Activated CD4-positive, alpha-beta memory T cell treated with anti-CD3 and anti-CD28 coated beads, Interleukin-2, amount 10 ng/mL, durations not matched to agents 7 days and 5 days (primary cell): ENCODE results near the gene SLC8A1. TPM values are rescaled to one million over a fixed set of nuclear protein-coding genes. Genes with fewer than 3 reads are reported as not detected.

Experiments
- CTCF ChIA-PET: fragments of 350-600 bp; sonication (Branson Sonifier 250); formaldehyde crosslinking; loops from one replicate; lab custom pipeline; 2021; ENCODE audit warnings: antibody characterized with exemption, inconsistent platforms; lab: Charles Lee
- POLR2A ChIA-PET: fragments of 350-600 bp; sonication (Branson Sonifier 250); formaldehyde crosslinking; loops from one replicate; lab custom pipeline; 2021; ENCODE audit warnings: antibody characterized with exemption; lab: Charles Lee
- DNase-seq: peaks from one replicate; pipeline ENCODE4 v3.0.0-alpha.2; 2020
- H3K27ac Mint-ChIP-seq: one replicate; pipeline ENCODE4 v1.8.0; 2021; ENCODE audit warnings: mild to moderate bottlenecking, mixed read lengths
- H3K27me3 Mint-ChIP-seq: one replicate; pipeline ENCODE4 v1.8.0; 2021; ENCODE audit warnings: mixed read lengths
- H3K36me3 Mint-ChIP-seq: one replicate; pipeline ENCODE4 v1.8.0; 2021; ENCODE audit warnings: low read depth, mixed read lengths
- H3K4me1 Mint-ChIP-seq: one replicate; pipeline ENCODE4 v1.8.0; 2021; ENCODE audit warnings: mixed read lengths
- H3K4me3 Mint-ChIP-seq: one replicate; pipeline ENCODE4 v1.8.0; 2021; ENCODE audit warnings: mild to moderate bottlenecking, mixed read lengths
- H3K9me3 Mint-ChIP-seq: one replicate; pipeline ENCODE4 v1.8.0; 2021; ENCODE audit warnings: mixed read lengths
- total RNA-seq, 2 experiments: library from RNA; stranded (reverse); gene quantifications; one replicate each; pipeline ENCODE4 v1.2.3, GENCODE V29; 2021

Gene SLC8A1
- total RNA-seq, 2 experiments from 2014 or later, result 0.25 to 0.45 TPM

GRCh38 chr2:40363631-40364030 lies 88.3 kb downstream of the SLC8A1 start:
- Mint-ChIP-seq H3K27ac (no peak overlapping the region), H3K4me3 (no peak overlapping the region), H3K9me3 (peaks cover 2% of the 10 kb centered on the region), H3K36me3 (no peaks in the 10 kb centered on the region), H3K4me1 (no peaks in the 10 kb centered on the region), H3K27me3 (no peaks in the 10 kb centered on the region)
- ChIA-PET CTCF (no interaction called here), POLR2A (no interaction called here)
- DNase-seq, result no peak

DNA sequence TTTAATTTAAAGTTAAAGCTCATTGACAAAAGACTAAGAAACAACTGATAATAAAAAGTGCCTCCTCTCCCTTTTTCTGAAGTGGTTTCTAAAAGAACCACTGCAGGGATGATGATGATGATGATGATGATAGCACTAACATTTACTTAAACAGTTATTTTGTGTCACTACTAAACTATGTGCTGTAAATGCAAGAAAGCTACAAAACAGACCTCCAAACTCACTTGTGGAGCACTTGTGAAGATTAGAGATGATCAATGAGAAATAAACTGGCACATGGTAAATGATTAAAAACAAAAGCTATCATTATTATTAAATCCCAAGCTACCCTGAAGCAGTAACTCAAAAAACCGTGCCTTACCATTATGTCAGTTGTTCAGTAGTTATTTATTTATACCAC lies 88.7 kb downstream of the SLC8A1 start:
- Mint-ChIP-seq H3K27me3 (no peaks in the 10 kb centered on the region), H3K4me3 (no peak overlapping the region), H3K36me3 (no peaks in the 10 kb centered on the region), H3K27ac (no peak overlapping the region), H3K4me1 (no peaks in the 10 kb centered on the region), H3K9me3 (peaks cover 2% of the 10 kb centered on the region)
- DNase-seq, result no peak
- ChIA-PET POLR2A (no interaction called here), CTCF (no interaction called here)

DNA sequence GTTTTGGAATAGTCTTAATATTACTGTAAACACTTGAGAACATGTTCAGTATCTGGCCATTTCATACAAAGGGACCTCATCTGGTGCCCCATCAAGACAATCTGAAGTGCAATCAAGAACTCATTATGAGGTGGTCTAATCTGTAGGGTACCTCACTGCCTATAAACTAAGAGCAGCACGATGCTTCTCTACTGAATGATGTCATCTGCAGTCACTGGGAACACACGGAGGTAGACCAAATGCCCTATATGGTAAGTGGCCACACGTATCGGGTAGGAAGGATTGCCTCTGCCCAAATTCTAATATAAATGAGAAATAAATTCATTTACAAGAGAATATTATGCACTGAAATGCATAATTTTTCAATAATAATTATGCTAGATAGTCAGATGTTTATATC lies 90.4 kb downstream of the SLC8A1 start:
- no peak for DNase-seq
- Mint-ChIP-seq H3K4me3 (no peak overlapping the region), H3K36me3 (no peaks in the 10 kb centered on the region), H3K27ac (no peak overlapping the region), H3K9me3 (peaks cover 2% of the 10 kb centered on the region), H3K4me1 (no peaks in the 10 kb centered on the region), H3K27me3 (no peaks in the 10 kb centered on the region)
- ChIA-PET CTCF (no interaction called here), POLR2A (no interaction called here)

- DNase-seq, result no peak
- POLR2A ChIA-PET, result no interaction called here
- H3K27ac Mint-ChIP-seq, result no peak overlapping the region
- H3K36me3 Mint-ChIP-seq, result no peaks in the 10 kb centered on the region
- CTCF ChIA-PET, result no interaction called here
- H3K27me3 Mint-ChIP-seq, result no peaks in the 10 kb centered on the region
- H3K4me3 Mint-ChIP-seq, result no peak overlapping the region
- no peaks in the 10 kb centered on the region for H3K4me1 Mint-ChIP-seq
- peaks cover 2% of the 10 kb centered on the region for H3K9me3 Mint-ChIP-seq
These were observed 91.2 kb downstream of the SLC8A1 start for GRCh38 chr2:40360652-40361051.

- peaks cover 2% of the 10 kb centered on the region for H3K9me3 Mint-ChIP-seq
- POLR2A ChIA-PET, result no interaction called here
- CTCF ChIA-PET, result no interaction called here
- DNase-seq, result no peak
- H3K27me3 Mint-ChIP-seq, result no peaks in the 10 kb centered on the region
- H3K4me1 Mint-ChIP-seq, result no peaks in the 10 kb centered on the region
- H3K36me3 Mint-ChIP-seq, result no peaks in the 10 kb centered on the region
- no peak overlapping the region for H3K4me3 Mint-ChIP-seq
- no peak overlapping the region for H3K27ac Mint-ChIP-seq
These were observed 92.1 kb downstream of the SLC8A1 start for GRCh38 chr2:40359811-40360210.

DNA sequence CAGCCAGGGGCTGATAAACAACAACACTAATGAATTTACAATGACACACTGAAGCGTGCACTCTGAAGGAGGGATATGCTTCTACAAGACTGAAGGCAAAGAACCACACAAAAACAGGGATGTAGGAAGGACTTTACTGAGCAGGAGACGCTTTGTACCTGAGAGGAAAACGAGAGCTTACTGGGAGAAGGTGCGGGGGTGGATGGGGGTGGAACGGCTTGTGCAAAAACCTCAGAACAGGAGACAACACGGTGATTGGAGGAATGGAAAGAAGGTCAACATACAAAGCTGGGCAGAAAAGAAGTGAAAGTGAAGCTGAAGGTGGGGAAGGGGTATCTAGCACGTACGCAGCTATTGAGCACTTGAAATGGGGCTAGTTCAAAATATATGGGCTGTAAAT lies 93.1 kb downstream of the SLC8A1 start:
- ChIA-PET POLR2A (no interaction called here), CTCF (no interaction called here)
- no peaks in the 10 kb centered on the region for H3K27me3 Mint-ChIP-seq
- H3K4me3 Mint-ChIP-seq, result no peak overlapping the region
- H3K9me3 Mint-ChIP-seq, result peaks cover 2% of the 10 kb centered on the region
- no peaks in the 10 kb centered on the region for H3K4me1 Mint-ChIP-seq
- no peaks in the 10 kb centered on the region for H3K36me3 Mint-ChIP-seq
- no peak for DNase-seq
- H3K27ac Mint-ChIP-seq, result no peak overlapping the region

GRCh38 chr2:40357667-40358066 lies 94.2 kb downstream of the SLC8A1 start:
- Mint-ChIP-seq H3K4me3 (no peak overlapping the region), H3K36me3 (no peaks in the 10 kb centered on the region), H3K4me1 (no peaks in the 10 kb centered on the region), H3K27me3 (no peaks in the 10 kb centered on the region), H3K9me3 (peaks cover 2% of the 10 kb centered on the region), H3K27ac (no peak overlapping the region)
- POLR2A ChIA-PET, result no interaction called here
- DNase-seq, result no peak
- CTCF ChIA-PET, result no interaction called here

GRCh38 chr2:40355451-40355850 lies 96.4 kb downstream of the SLC8A1 start:
- peaks cover 2% of the 10 kb centered on the region for H3K9me3 Mint-ChIP-seq
- H3K36me3 Mint-ChIP-seq, result no peaks in the 10 kb centered on the region
- H3K4me1 Mint-ChIP-seq, result no peaks in the 10 kb centered on the region
- H3K27me3 Mint-ChIP-seq, result no peaks in the 10 kb centered on the region
- H3K4me3 Mint-ChIP-seq, result no peak overlapping the region
- ChIA-PET POLR2A (no interaction called here), CTCF (no interaction called here)
- no peak for DNase-seq
- H3K27ac Mint-ChIP-seq, result no peak overlapping the region

DNA sequence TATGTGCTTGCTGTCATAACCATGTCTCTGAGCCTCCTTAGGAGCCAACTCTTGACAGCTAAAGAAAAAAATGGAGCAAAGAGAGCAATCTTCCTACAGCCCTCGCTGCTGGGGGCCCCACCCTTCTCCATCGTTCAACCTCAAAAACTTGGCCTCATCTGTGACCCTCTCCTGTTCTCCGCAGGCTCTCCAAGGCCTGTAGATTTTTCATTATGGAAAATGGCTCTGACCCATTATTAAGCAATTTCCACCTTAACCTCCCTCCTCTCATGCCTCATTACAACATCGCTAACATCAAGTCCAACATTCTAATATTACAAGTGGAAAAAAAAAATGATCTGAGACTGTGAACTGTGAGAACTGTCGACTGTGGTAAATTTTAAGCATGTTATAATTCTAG lies 98.7 kb downstream of the SLC8A1 start:
- no peak for DNase-seq
- no peaks in the 10 kb centered on the region for H3K4me1 Mint-ChIP-seq
- H3K36me3 Mint-ChIP-seq, result no peaks in the 10 kb centered on the region
- no peaks in the 10 kb centered on the region for H3K27me3 Mint-ChIP-seq
- POLR2A ChIA-PET, result no interaction called here
- no peaks in the 10 kb centered on the region for H3K9me3 Mint-ChIP-seq
- H3K4me3 Mint-ChIP-seq, result no peak overlapping the region
- CTCF ChIA-PET, result no interaction called here
- H3K27ac Mint-ChIP-seq, result no peak overlapping the region

DNA sequence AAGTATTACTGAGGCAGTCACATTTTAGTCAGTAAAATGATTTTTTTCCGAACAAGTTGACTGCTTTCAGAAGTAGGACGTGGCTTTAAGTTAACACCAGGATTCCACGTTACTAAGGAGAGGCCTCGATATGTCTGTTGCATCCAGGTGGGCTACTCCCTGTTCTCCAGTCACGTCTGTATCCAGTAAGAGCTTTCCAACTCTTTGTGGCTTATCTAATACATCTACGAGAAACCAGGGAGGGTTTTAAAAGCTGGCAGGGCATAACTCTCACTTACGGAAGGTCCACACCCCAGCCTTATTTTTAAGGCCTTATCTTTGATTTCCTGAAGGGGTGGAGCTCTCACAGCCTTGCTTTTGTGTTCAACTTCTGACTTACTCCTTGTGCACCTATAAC lies 99.2 kb downstream of the SLC8A1 start:
- Mint-ChIP-seq H3K36me3 (no peaks in the 10 kb centered on the region), H3K4me1 (no peaks in the 10 kb centered on the region), H3K27me3 (no peaks in the 10 kb centered on the region), H3K4me3 (no peak overlapping the region), H3K9me3 (no peaks in the 10 kb centered on the region), H3K27ac (no peak overlapping the region)
- ChIA-PET CTCF (no interaction called here), POLR2A (no interaction called here)
- no peak for DNase-seq

- no peaks in the 10 kb centered on the region for H3K27me3 Mint-ChIP-seq
- CTCF ChIA-PET, result no interaction called here
These were observed 99.7 kb downstream of the SLC8A1 start for GRCh38 chr2:40352041-40352702.

GRCh38 chr2:40348665-40349064 lies 103.2 kb downstream of the SLC8A1 start:
- Mint-ChIP-seq H3K4me1 (no peaks in the 10 kb centered on the region), H3K27ac (no peak overlapping the region), H3K4me3 (no peak overlapping the region), H3K36me3 (no peaks in the 10 kb centered on the region), H3K27me3 (no peaks in the 10 kb centered on the region), H3K9me3 (no peaks in the 10 kb centered on the region)
- CTCF ChIA-PET, result no interaction called here
- POLR2A ChIA-PET, result no interaction called here
- no peak for DNase-seq

More at GRCh38 chr2:40352041-40352702, 99.7 kb downstream of the SLC8A1 start:
- Mint-ChIP-seq H3K36me3 (no peaks in the 10 kb centered on the region), H3K9me3 (no peaks in the 10 kb centered on the region), H3K4me3 (no peak overlapping the region), H3K4me1 (no peaks in the 10 kb centered on the region), H3K27ac (no peak overlapping the region)
- no peak for DNase-seq
- POLR2A ChIA-PET, result no interaction called here

GRCh38 chr2:40348038-40348437 lies 103.9 kb downstream of the SLC8A1 start:
- Mint-ChIP-seq H3K4me1 (no peaks in the 10 kb centered on the region), H3K9me3 (no peaks in the 10 kb centered on the region), H3K27me3 (no peaks in the 10 kb centered on the region), H3K4me3 (no peak overlapping the region), H3K36me3 (no peaks in the 10 kb centered on the region), H3K27ac (no peak overlapping the region)
- DNase-seq, result no peak
- POLR2A ChIA-PET, result no interaction called here
- CTCF ChIA-PET, result no interaction called here

DNA sequence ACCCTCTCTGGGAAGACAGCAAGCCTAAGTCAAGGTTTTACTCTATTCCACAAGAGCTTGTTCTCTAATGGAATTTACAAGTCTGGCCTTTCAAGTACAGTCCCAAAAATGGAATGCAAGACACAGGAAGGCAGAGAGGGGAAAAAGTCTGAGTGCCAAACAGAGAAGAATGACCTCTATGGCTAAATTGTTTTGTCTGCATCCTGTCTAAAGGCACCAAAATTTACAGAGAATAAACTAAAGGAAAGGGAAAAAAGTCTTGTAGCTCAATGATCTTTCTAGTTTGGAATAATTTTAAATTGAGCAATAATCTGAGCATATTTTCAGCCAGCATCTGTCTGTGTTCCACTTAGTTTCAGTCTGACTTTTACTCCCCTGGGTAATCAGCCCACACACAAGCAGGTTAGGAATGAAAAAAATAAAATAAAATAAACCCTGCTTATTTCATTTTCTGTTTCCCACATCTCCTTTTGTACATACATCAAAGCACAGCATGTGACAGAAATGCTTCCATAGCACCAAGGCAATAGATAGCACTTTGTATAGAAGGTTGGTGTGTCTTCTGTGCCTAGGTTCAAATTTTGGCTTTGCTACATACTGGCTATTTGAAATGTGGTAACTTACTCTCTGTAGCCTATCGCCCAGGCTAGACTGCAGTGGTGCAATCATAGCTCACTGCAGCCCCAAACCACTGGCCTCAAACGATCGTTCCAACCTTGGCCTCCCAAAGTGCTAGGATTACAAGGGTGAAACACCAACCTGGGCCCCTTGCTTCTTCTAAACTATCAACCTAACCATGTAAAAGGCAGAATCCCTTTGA lies 105.1 kb downstream of the SLC8A1 start:
- CTCF ChIA-PET, result no interaction called here
- Mint-ChIP-seq H3K27me3 (no peaks in the 10 kb centered on the region), H3K4me1 (no peaks in the 10 kb centered on the region), H3K9me3 (no peaks in the 10 kb centered on the region), H3K36me3 (no peaks in the 10 kb centered on the region), H3K27ac (no peak overlapping the region), H3K4me3 (no peak overlapping the region)
- DNase-seq, result no peak
- POLR2A ChIA-PET, result no interaction called here
